Fibroblast of skin of left biceps (primary cell): ENCODE results near the gene PPIA.
"Not testable (repeated sequence)": the region's sequence is repeated elsewhere in the genome, so short reads cannot be mapped to it uniquely, and the experiment has no call there.

Experiments
- DNase-seq, 2 experiments: peaks; one replicate each; pipeline ENCODE4 v3.0.0-alpha.2; 2013; ENCODE audit warnings: low read depth in 2 of 2

PPIA gene

GRCh38 chr7:44764081-44764480 is 32.4 kb upstream of the PPIA start:
- DNase-seq: no peak

DNA sequence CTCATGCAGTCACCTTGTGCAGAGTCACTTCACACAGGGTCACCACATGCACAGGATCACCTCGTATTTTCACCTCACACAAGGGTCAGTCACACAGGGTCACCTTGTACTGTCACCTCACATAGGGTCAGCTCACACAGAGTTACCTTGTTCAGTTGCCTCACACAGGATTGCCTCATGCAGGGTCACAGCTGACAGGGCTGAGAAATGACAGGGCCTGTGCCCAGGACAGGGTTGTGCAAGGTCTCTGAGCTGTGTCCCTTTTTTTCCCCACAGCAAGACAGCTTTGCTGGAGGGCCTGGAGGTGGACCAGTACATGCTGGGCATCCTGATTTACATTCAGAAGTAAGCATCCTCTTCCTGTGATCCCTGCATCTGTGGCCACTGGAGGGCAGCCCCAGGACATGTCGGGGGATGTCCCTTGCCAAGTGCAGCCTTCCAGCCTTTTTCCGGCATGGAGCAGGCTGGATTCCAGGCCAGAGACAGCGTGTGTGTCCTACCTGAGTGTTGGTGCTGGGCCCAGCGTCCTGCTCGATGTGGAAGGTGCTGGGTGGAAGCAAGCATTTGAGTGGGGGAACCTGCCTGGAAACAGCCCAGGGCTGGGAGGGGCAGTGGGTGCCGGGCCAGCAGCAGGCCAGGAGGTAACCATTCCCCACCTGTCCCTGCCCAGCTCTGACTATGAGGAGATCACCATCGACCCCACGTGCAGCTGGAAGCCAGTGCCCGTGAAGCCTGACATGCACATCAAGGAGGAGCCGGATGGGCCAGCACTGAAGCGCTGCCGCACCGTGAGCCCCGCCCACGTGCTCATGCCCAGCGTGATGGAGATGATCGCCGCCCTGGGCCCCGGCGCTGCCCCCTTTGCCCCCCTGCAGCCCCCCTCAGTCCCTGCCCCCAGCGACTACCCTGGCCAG is 31.6 kb upstream of the PPIA start:
- DNase-seq: no peak

DNA sequence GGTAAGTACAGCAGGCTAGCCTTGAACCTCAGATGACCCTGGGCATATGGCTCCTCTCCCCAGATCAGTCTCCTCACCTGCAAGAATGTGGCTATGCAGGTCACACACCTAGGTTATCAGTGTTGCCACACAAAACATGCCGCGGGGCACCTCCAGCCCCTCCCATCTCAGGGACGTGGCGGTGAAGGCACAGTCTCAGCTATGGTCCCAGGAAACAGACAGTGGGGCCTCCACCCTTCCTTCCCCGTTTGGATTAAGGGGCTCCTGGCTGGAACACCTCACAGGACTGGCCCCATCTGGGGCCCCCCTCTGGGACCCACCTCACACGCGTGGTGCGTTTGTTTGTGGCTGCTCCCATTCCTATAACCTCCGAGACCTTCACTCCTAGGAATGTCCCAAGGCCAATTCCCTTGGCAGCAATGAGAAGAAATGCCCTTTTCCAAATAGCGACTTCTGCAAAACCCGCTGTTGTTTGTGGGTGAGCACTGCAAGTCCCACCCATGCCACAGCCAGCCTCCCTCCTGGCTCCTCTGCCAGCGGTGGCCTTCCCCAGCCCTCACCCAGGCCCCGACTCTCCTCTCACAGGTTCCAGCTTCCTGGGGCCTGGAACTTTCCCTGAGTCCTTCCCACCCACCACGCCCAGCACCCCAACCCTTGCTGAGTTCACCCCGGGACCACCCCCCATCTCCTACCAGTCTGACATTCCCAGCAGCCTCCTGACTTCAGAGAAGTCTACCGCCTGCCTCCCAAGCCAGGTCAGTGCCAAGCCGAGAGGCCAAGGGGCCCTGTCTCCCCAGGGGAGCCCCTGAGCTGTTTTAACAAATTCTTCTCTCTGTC is 30.7 kb upstream of the PPIA start:
- DNase-seq: no peak

DNA sequence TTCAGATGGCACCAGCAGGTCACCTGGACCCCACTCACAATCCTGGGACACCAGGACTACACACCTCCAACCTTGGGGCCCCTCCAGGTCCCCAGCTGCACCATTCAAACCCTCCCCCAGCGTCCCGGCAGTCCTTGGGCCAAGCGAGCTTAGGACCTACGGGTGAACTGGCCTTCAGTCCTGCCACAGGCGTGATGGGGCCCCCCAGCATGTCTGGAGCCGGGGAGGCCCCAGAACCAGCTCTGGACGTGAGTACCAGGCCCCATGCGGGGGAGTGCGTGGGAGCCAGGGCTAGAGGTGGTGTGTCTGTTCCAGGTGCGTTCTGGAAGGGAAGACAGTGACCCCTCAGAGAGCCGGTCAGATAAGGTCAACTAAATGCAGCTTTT is 30.1 kb upstream of the PPIA start:
- no peak for DNase-seq

GRCh38 chr7:44767134-44767911 is 29.2 kb upstream of the PPIA start:
- DNase-seq: no peak

- DNase-seq: no peak
These were observed 28.4 kb upstream of the PPIA start for GRCh38 chr7:44767912-44768627.

DNA sequence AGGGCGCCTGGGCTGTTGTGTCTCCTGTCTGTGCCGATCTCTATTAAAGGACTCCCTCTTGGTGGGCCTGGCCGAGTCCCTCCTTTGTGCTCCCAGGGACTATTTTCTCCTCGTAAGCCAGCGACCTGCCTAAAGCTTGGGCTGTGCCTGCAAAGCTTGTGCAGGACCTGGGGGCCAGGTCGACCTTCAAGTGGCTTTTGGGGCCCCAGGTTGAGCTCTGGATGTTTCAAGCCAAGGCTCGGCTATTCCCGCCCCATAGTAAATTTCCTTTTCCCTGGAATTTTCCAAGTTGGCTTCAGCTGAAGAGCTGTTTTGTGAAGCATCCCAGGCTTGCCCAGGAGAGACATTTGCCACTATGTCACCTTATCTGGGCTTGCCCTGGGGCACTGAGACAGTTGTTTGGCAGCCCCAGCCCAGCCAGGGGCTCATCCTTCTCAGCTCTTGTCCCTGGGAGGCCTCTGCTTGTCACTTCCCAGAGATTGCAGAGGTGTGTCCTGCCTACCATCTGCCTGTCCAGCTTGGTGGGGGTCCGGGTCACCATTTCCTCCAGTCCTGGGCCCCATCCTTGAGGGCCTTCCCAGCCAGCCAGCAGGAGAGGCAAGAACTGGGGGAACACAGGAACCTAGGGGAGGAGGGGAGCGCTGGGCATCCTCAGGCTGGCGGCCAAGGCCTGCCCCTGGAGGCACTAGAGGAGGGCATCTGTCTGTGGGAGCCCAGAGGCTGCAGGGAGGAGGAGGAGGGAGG is 27.7 kb upstream of the PPIA start:
- DNase-seq: no peak

DNA sequence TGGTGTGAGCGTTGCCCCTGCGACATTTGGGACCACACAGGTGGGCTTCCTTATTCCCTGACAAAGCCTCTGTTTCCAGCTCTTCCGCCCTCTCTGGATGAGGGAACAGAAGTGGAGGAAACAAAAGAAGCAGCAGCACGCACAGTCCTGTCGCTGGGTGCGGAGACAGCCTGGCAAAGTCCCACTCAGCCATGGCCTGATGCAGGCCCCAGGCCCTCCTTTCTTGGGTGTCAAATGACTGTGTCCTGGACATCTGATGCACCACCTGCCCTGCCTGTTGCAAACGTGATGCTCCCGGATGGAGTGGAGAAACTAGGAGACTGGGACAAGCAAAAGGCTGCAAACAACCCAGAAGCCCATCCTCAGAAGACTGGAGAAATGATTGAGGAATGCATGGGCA is 27.1 kb upstream of the PPIA start:
- DNase-seq: no peak

- DNase-seq: no peak
These were observed 26.6 kb upstream of the PPIA start for GRCh38 chr7:44769776-44770294.

DNA sequence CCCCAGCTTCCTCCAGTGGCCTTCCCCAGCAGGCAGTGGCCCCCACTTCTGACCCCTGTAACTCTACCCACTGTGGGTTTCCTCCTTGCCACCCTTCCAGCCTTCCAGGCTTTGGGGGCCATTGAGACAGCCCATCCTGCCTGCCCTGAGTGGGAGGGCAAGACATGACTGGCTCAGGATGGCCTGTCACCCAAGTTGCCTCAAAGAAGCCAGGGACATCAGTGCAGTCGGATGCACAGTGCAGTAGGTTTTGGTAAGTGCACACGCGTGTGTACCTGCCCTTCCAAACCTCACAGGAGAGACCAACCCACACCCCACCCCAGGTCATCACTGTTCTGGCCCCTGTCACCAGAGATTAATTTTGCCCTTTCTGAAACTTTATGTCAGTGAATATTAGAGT is 25.1 kb upstream of the PPIA start:
- no peak for DNase-seq

DNA sequence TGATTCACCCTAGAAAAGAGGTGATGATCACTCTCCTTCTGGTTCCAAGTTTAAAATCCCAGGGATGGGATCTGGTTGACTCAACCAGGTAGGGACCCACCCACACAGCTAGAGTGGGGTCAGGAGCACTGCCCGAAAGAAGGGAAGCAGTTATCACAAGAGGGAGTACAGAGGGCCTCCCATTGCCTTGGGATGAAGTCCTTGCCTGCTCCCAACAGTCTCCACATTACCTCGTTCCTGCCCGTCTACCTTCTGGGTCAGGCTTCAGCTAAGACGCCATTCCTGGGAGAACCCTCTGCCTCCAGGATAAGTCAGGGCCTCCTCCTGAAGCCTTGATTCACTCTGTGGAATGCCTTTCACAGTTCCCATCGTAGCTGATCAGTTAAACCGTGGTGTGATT is 24.0 kb upstream of the PPIA start:
- no peak for DNase-seq

GRCh38 chr7:44772867-44773266 is 23.6 kb upstream of the PPIA start:
- no peak for DNase-seq

DNA sequence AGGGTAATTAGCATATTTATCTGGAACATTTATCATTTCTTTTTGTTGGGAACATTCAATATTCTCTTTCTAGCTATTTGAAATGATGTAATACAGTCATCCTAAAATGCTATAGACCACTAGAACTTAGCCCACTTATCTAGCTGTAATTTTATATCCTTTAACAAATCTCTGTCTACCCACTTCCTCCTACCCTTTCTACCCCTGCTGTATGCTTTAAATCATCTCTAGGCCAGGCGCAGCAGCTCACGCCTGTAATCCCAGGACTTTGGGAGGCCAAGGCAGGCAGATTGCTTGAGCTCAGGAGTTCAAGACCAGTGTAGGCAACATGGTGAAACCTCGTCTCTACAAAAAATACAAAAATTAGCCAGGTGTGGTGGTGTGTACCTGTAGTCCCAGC is 22.0 kb upstream of the PPIA start:
- not testable (repeated sequence) for DNase-seq

DNA sequence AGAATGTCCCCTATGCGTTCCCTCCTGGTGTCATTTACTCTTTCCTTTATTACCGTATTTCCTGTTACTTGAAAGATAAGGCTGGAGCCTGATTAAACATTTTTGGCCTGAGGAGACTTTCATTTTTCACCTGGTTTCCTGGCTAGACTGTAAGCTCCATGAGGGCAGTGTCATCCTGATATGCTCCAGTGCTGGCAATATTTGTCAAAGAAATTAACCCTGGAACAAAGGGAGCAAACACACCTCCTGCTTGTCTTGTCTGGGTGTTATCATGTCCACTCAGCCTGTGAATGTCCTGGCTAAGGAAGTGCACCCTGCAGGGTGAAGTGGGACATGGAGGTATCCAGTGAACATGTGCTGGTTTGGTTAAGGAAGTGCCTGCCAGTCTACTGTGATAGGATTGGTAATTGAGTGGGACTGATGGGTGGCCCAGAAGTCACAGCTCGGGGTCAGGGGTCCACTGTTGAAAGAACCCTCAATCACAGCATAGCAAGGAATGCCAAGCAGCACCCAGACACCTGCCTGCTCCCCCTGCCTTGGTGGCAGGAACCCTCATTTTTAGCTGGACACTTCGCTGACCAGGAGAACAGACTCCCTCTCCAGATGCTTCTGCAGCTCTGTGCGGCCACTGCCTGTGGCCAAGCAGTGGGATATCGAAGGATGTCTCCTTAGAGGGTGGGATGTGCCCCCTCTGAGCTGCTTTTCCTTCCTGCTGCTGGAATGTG is 20.9 kb upstream of the PPIA start:
- no peak for DNase-seq

GRCh38 chr7:44776211-44776610 is 20.3 kb upstream of the PPIA start:
- no peak for DNase-seq

- DNase-seq: no peak
These were observed 14.0 kb upstream of the PPIA start for GRCh38 chr7:44782460-44782859.

DNA sequence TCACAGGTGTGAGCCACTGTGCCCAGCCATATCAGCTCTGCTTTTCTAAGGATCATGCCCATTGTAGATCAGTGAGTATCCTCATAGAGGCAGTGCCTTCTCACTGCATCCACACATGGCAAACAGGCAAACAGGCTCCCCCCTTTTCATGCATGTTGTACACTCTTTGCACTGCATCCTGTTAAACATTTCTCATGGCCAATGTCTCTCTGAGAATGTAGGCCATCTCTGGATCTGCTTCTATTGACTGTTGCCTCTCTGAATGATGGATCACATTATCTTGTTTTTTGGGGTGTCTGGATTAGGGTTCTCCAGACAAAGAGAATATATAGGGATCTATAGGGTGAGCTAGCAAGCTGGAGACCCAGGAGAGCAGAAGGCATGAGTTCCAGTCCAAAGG is 13.1 kb upstream of the PPIA start:
- DNase-seq: no peak

DNA sequence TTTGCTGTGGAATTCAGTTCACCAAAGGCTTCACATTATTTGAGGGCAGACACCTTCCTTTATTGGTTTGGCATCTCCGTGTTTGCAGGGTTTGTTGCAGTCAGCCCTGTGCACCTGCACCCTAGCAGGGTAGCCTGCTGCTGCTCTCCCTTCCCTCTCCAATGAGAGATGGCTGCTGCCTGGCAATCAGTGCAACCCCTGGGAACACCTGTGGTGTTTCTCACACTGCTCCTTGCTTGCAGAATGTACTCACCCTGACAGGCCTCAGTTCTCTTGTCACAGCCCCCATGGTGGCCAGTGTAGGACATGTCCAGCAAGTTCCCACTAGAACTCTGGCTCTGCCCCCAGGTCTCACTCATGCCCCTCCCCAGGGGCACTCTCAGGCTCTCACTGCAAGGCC is 12.1 kb upstream of the PPIA start:
- no peak for DNase-seq

GRCh38 chr7:44785218-44785617 is 11.3 kb upstream of the PPIA start:
- not testable (repeated sequence) for DNase-seq

DNA sequence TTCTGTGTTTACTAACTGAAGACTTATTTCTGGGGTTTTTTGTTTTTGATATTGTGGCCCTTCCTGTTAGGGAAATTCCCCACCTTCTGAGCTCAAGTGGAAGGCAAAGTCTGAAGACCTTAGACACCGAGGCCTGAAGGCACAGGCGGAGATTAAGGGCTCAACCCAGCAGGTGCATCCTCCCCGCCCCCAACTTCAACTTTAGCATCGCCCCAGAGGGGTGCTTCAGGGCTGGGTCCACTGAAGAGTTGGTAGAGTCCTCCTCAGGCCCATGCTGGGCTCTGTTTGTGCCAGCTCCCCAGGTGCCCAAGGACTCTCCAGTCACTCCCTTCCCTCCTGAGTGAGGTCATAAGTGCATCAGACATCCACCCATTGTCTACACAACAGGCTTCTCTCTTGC is 9.4 kb upstream of the PPIA start:
- DNase-seq: no peak
